Measurements from ENCODE around the gene HMGN1. TPM values are rescaled to one million over a fixed set of nuclear protein-coding genes. Genes with fewer than 3 reads are reported as not detected.
"Not testable (repeated sequence)": the region's sequence is repeated elsewhere in the genome, so short reads cannot be mapped to it uniquely, and the experiment has no call there.

HMGN1 gene
- total RNA-seq, 2 donors from 2014 or later = 97.2 to 153 TPM

GRCh38 chr21:39373634-39374033 lies 24.7 kb upstream of the HMGN1 start:
- DNase-seq = peak in 1 of 4 donors; percentile 36

GRCh38 chr21:39369896-39370288 lies 21.0 kb upstream of the HMGN1 start:
- WGBS, 2 donors = 71 to 72% methylated on average over 7 of the region's 7 CpGs
- peak in 1 of 4 donors; percentile 27 for DNase-seq
- H3K9me3 ChIP-seq; H3K36me3 ChIP-seq (replicated peaks in 1 of 2; ENCODE audit: insufficient read depth in 1 of 2, low read depth in 2 of 2); H3K4me3 ChIP-seq; H3K27ac ChIP-seq; intact Hi-C loops (cut with DNase I); H3K27me3 ChIP-seq; ATAC-seq: not testable (repeated sequence)
- peaks cover 12% of the 10 kb centered on the region for H3K4me1 ChIP-seq

More at GRCh38 chr21:39373634-39374033, 24.7 kb upstream of the HMGN1 start:
- no peaks in the 10 kb centered on the region for H3K27me3 ChIP-seq
- H3K4me3 ChIP-seq = no peak overlapping the region
- no peak overlapping the region for H3K27ac ChIP-seq
- no peak for ATAC-seq
- H3K9me3 ChIP-seq = no peaks in the 10 kb centered on the region
- intact Hi-C loops (cut with DNase I) = no loop called here
- peak in 4 of 7 experiments; percentile 17 to 32 (median 29) for TF ChIP-seq CTCF (IDR thresholded peaks at IDR 0.05)
- no peak for TF ChIP-seq POLR2A (IDR thresholded peaks at IDR 0.05)
- H3K36me3 ChIP-seq (replicated peaks in 1 of 2; ENCODE audit: insufficient read depth in 1 of 2, low read depth in 2 of 2) = no peaks in the 10 kb centered on the region
- 22 to 36% methylated on average over 5 of the region's 5 CpGs for WGBS, 2 donors
- peaks cover 12% of the 10 kb centered on the region for H3K4me1 ChIP-seq

GRCh38 chr21:39367783-39368182 lies 18.9 kb upstream of the HMGN1 start:
- intact Hi-C loops (cut with DNase I) = no loop called here
- WGBS, 2 donors = 82 to 85% methylated on average over 2 of the region's 2 CpGs
- TF ChIP-seq CTCF (IDR thresholded peaks at IDR 0.05) = no peak
- TF ChIP-seq POLR2A (IDR thresholded peaks at IDR 0.05) = no peak

GRCh38 chr21:39366563-39366962 lies 17.7 kb upstream of the HMGN1 start:
- H3K36me3 ChIP-seq (replicated peaks in 1 of 2; ENCODE audit: insufficient read depth in 1 of 2, low read depth in 2 of 2) = no peaks in the 10 kb centered on the region
- WGBS, 2 donors = 90% methylated on average over 4 of the region's 4 CpGs
- intact Hi-C loops (cut with DNase I) = no loop called here
- no peaks in the 10 kb centered on the region for H3K9me3 ChIP-seq
- ATAC-seq = no peak
- no peaks in the 10 kb centered on the region for H3K27me3 ChIP-seq
- DNase-seq = no peak
- no peak overlapping the region for H3K4me3 ChIP-seq
- TF ChIP-seq CTCF (IDR thresholded peaks at IDR 0.05) (no peak), POLR2A (IDR thresholded peaks at IDR 0.05) (no peak)
- H3K4me1 ChIP-seq = peaks cover 7% of the 10 kb centered on the region
- no peak overlapping the region for H3K27ac ChIP-seq

More at GRCh38 chr21:39367783-39368182, 18.9 kb upstream of the HMGN1 start:
- DNase-seq = no peak
- H3K27me3 ChIP-seq = no peaks in the 10 kb centered on the region
- peaks cover 12% of the 10 kb centered on the region for H3K4me1 ChIP-seq
- H3K9me3 ChIP-seq = no peaks in the 10 kb centered on the region
- H3K36me3 ChIP-seq (replicated peaks in 1 of 2; ENCODE audit: insufficient read depth in 1 of 2, low read depth in 2 of 2) = no peaks in the 10 kb centered on the region
- no peak for ATAC-seq
- no peak overlapping the region for H3K4me3 ChIP-seq
- H3K27ac ChIP-seq = no peak overlapping the region

- 88 to 91% methylated on average over 4 of the region's 4 CpGs for WGBS, 2 donors
- H3K36me3 ChIP-seq (replicated peaks in 1 of 2; ENCODE audit: insufficient read depth in 1 of 2, low read depth in 2 of 2) = no peaks in the 10 kb centered on the region
- ATAC-seq (no peak), DNase-seq (no peak)
- intact Hi-C loops (cut with DNase I) = no loop called here
- no peak overlapping the region for H3K27ac ChIP-seq
- no peaks in the 10 kb centered on the region for H3K4me1 ChIP-seq
- H3K27me3 ChIP-seq = no peaks in the 10 kb centered on the region
- TF ChIP-seq POLR2A (IDR thresholded peaks at IDR 0.05) = no peak
- TF ChIP-seq CTCF (IDR thresholded peaks at IDR 0.05) = no peak
- no peaks in the 10 kb centered on the region for H3K9me3 ChIP-seq
- H3K4me3 ChIP-seq = no peak overlapping the region
Observed at GRCh38 chr21:39364949-39365348, 16.1 kb upstream of the HMGN1 start.

Measured in body of pancreas (tissue), 4 donors.